ENCODE measurements around the gene INVS.
"Not testable (repeated sequence)": the region's sequence is repeated elsewhere in the genome, so short reads cannot be mapped to it uniquely, and the experiment has no call there.

INVS gene

DNA sequence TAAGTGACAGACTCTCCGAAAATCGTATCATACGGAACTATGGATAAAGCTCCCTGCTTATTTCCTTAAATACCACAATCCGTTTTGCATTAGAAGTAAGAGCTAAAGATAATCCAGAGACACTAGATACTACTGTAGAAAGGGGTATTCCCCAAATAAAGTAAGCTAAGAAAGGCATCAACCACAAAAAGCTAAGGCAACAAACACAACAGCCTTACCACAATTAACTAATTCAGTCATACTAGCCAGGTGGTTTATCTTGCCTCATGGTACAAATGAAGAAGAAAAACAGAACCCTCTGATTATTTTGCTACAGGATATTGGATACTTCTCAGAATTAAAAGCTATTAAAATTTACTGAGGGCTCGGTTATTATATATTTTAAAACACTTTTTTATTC is 14.3 kb upstream of the INVS start:
- DNase-seq (ENCODE audit: low spot score), result peak; percentile 39

DNA sequence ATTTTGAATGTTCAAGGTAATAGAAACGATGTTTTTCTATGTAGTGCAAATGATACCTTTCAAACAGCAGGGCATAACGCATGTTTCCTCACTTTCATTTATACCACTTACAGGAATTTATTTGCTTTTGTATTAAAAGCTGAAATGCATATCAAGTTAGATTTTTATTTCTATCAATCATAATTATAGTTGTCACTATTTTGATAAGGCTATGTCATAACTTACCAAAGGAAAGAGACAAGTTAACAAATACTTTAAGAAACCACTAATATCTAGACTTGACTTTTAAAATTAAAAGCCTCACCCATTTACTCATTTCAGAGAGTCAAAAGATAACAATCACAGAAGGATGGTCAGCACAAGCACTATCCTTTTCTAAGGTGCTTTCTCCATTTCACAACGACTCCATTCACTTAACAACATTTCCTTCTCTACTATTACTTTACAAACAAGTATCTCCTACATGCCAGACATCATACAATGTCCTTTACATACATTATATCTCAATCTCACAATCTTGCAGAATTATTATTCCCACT is 12.9 kb upstream of the INVS start:
- no peak for DNase-seq (ENCODE audit: low spot score)

DNA sequence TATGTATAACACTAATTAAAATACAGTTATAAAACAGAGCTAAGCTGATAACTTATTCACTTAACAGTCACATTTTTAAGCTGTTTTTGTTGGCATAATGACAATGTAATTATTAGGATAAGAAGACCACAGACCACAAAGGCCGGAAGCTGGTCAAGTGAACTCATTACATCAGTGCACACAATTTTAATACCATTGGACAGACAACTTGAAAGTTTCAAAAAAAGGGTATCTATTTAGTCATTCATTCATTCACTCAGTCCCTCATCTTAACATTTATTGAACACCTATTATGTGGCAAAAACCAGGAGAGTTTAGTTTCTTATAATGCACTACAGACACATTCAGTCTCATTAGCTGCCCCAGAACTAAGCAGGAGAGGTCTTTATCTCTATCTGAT is 11.8 kb upstream of the INVS start:
- DNase-seq (ENCODE audit: low spot score), result peak; percentile 33

DNA sequence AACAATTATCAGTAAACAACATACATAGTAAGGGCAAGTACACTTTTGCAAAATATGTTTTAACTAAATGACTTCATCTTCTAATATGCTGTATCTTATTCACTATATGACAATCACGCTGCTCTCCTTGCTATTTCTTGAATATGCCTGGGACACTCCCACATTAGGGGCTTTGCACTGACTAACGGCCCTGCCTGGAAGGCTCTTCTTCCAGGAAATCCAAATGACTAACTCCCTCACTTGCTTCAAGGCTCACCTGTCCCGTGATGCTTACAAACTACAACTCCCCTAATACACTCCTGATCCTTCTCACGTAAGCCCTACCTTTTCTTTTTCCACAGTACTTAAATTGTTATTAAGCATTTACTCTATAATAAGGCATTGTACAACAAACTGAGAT is 10.8 kb upstream of the INVS start:
- peak; percentile 58 for DNase-seq (ENCODE audit: low spot score)

DNA sequence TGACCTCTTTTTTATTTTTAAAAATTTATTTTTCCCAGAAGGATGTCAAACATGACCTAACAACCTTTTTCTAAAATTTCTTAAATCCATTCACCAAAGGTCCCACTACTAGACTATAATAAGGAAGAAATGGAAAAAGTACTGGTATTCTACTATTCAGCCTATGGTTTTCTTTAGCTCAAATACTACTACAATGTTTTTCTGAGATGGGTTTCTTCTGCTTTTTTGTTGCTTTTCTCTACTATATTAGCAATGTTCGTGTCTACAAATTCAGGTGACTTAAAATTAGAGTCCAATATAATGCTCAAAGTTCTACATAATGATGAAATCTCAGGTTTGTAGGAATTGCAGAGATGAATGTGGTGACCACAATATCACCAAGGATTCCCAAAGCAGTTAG is 8.2 kb upstream of the INVS start:
- no peak for DNase-seq (ENCODE audit: low spot score)

DNA sequence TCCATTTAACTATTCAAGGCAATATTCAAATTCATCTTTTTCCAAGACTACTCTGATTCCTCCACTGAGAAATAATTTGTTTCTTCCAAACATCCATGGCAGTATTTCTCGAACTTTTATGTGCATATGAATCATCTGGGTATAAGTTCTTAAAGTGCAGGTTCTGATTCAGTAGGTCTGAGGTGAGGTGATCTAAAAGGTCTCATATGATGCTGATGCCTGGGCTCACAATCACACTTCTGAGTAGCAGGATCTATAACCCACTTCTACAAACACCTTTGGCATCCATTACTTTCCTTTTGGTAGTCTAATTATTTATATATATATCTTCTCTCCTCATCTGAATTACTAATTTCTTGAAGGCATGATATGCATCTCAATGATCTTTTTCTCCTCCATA is 7.4 kb upstream of the INVS start:
- no peak for DNase-seq (ENCODE audit: low spot score)

DNA sequence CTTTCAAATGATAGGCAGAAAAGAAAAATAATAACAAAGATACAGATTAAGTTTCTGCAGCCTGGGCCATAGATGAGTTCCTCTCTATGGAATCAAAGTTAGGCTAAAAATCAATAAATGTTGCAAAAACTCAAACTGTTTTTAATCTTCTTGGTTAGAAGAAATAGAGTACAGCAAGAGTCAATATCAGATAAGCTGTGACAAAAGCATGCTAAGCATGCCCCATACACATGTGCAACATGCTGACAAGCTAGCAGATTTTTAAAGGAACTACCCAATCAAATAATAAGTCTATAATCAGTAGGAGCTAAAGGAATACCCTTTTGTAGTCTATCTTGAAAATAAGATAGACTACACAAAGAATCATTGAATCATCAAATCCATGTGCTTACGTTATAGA is 7.0 kb upstream of the INVS start:
- no peak for DNase-seq (ENCODE audit: low spot score)

DNA sequence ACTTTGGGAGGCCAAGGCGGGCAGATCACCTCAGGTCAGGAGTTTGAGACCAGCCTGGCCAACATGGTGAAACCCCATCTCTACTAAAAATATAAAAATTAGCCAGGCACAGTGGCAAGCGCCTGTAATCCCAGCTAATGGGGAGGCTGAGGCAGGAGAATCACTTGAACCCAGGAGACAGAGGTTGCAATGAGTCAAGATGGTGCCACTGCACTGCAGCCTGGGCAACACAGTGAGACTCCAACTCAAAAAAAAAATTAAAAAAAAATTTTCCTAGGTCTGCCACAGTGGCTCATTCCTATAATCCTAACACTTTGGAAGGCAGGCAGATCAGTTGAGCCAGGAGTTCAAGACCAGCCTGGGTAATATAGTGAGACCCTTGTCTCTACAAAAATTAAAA is 4.6 kb upstream of the INVS start:
- not testable (repeated sequence) for DNase-seq (ENCODE audit: low spot score)

DNA sequence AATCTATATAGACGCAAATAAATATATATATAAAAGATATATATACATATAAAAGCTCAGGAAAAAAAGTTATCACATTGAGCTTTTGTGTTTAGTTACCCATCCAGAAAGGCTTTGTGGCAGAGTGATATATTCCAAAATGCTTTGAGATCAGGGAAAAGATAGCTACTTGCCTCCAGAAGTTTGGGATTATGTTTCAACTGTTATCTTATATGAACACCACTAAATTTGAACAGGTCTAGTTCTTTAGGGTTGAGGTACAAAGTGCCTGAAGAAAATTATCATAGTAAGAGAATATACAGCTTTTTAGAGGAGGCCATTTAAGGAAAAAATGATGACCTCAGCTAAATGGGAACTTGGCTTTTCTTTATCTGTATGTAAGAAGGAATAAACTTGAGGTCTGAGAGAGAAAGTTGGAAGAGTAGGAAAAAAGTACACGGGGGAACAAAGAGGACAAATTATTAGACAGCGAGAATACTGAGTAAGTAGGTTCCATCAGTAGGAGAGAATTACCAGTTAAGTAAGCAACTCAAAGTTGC is 2.6 kb upstream of the INVS start:
- no peak for DNase-seq (ENCODE audit: low spot score)

DNA sequence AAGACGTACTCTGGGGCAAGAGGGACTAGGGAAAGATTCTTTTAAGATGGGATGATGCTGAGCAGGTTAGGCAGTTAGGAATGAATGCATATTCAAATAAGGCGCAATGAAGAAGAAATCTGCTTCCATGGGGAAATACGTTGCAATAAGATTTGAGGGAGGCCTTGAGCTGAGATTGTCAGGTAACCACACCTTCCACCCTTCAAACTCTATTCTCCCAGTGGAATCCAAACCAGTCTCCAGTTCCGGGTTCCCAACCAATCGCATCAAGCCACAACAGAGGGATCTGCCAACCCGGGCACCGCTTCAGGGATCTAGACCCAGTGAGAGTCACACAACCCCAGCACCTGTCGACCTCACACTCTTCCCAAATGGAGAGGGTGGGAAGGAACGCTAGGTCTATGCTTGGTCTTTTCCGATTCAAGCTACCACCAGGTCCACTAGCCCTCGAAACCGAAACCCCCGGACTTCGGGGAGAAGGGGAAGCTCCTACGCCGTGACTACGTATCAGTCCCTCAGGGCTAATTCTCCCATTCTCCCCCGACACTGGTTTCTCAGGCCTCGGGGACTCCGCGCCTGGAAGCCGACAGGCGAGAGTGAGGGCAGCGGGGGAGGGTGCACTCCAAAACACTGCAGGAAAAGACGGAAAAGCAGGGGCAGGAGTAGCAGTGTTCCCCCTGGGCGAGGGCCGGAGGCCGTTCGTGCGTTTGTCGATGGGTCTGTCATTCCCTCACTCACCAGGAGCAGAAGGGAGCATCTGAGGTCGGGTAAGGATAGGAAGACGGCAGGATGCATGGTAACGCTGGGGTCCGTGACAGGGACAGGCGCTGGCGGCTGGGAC is 777 bp upstream of the INVS start:
- peak; percentile 19 for DNase-seq (ENCODE audit: low spot score)

DNA sequence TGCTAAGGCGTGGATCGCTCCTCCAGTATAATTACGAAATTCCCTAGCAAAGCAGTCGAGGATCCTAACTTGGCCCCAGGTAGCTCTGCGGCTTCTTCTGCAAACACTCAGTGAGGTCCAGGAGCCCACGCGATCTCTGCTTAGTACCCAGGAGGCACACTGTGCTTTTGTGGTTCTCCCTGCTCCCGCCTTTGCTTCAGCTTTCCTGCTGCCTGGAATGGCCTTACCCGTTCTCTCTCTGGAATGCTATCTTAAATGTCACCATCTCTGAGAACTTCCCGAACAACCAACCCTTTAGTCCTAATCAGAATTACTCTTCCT is 639 bp downstream of the INVS start:
- no peak for DNase-seq (ENCODE audit: low spot score)

DNA sequence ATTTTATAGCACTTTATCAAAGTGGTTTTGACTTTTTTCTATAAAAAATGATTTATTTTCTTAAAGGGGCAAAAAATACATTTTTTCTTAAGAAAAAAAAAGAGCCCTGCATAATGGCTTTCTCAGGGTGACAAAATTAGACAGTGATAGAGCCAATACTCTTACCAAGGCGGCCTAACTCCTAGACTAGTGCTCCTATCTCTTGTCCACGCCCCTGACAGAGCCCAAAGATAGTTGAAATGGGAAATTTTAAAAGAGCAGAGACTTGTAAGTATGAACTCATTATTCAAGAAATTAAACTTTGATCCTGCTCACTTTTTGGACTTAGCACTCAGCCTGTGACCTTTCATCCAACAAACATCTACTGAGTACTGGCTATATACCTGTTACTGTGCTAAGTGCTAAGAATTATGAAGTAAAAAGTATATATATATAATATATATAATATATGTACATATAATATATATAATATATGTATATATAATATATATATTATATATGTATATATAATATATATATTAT is 1.2 kb downstream of the INVS start:
- no peak for DNase-seq (ENCODE audit: low spot score)

DNA sequence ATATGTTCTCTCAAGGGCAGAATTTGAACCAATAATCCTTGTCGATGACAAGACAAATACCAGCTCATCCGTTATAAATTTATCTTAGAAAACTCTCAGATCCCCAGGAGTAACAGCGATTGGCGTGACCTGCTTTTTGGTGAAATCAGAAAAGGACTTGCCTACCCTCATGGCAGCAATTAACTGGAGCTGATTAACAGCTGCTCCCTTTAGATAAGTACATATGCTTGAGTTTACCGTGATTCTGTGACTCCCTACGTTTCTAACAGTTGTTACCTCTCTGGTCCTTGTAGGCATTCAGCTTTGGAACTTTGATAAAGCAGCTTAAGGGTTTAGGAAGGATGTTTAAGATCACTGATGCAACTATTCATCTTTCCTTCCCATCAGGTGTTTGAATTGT is 2.6 kb downstream of the INVS start:
- no peak for DNase-seq (ENCODE audit: low spot score)

DNA sequence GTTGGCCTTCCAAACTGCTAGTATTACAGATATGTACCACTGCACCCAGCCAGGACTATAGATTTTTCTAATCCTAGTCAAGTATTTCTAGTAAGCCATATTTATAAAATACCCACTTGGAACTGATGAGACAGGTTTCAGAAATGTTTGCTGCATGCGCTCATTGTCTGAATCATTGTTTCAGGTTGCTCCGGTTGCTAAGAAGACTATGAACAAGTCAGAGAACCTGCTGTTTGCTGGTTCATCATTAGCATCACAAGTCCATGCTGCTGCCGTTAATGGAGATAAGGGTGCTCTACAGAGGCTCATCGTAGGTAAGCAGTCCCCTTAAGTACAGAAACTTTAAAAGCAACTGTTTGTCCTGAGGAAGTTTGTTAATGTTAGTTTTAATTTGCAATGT is 5.3 kb downstream of the INVS start:
- no peak for DNase-seq (ENCODE audit: low spot score)

DNA sequence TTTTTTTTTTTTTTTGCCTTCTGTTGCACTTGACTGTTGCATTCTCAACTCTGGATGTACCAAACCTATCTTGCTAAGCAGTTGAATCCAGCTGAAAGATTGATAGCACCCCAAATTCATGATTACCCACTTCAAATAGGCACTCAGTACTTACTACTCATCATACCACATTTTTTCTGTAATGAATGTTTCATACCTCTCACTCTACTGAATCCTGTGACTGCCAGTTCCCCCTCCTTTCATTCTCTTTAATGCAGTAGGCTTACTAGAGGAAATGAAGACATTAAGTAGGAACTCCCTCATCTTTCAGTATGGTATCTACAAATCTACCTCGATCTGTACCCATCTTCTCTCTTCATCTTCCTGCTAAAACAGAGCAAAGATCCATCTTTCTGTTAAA is 6.8 kb downstream of the INVS start:
- DNase-seq (ENCODE audit: low spot score), result no peak

DNA sequence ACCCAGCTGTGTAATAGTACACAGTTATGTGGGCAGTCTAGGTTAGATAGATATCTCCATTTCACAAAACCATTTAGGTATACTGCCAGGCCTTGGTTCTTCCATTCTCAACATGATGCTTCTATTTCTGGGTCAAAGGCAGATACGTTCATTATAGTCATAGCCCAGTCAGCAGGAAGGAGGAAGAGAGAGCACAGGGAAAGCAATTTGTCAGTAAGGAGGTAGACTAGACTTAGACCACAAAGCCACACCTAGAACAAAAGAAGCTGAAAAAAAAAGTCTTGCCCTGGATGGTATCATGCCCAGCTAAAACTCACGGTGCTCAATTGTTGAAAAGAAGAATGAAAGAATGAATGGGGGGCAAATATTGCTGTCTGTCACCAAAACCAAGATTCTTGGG is 7.6 kb downstream of the INVS start:
- DNase-seq (ENCODE audit: low spot score), result no peak

DNA sequence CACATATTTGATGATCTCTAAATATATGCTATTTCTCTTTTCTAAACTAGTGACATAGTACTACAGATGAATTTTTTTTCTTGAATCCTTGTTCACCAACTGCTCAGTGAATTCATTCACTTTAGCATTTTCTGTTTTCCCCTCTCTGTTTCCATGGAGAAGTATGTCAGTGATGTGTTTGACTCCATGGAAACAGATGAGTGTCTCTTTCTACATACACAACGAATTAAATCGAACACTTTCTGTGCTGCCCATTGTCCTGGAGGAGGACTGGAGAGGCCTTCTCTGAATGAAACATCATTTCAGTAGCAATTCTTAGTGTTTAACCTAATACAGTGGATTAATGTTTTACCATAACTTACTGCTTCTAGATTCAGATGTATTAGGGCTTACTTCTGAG is 9.5 kb downstream of the INVS start:
- DNase-seq (ENCODE audit: low spot score), result no peak

DNA sequence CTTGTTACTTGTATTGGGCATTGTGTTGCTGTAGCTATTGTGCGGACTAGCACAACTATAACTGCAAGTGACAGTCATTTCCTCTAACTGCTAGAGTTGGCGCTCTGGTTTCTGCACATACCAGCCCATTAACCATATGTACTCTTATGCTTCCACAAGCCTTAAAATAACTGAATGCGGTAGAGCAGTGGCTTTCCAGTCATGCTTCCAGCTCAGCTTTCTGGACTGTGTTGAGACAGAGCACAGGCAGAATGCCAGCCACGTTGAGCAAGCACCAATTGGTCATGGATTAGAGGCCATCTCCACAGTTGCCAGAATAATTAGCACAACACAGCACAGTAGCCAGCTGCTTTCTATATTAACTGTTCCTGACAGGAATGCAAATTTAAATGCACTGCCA is 12.2 kb downstream of the INVS start:
- no peak for DNase-seq (ENCODE audit: low spot score)

DNA sequence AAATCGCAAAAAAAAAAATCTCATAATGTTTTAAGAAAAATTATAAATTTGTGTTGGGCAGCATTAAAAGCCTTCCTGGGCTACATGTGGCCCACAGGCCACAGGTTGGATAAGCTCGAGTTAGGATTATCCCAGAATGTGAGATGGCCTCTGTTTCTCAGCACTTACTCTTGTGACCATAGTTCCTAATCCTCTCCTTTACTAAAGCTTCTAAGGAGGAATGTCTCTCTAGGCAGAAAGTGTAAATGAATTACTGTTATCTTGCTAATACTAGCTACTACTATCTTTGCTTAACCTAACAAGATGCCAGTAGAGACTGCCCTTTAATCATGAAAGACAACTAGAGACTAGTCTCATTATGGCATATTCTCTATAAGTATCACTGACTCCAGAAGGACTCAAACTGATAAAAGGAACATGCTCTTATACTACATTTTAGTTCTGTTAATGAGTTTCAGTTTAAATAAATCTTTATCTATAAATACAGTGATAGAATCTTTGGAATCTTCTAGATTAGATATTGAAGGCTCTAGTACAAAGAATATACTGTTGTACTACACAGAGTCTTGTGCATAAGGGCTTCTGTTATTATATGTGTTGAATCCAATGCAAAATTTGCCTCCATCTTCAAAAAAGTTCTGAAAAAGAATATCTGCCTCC is 13.8 kb downstream of the INVS start:
- DNase-seq (ENCODE audit: low spot score), result no peak

DNA sequence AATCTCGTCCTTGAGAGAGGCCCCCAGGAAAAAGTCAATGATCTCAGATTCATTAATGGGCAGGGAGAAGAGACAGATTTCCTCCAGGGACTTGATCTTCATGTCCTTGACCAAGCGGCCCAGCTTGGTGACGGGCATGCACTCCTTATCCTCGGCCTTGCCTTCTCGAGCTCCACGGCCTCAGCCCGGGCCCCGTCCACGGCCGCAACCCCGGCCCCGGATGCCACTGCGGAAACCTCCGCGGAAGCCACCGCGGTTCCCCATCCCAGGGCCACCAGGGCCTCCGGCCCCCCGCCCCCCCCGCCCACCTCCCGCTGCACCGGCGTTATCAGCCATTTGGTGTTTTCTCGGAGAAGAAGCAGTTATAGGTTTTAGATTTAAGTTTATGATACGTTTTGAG is 18.3 kb downstream of the INVS start:
- no peak for DNase-seq (ENCODE audit: low spot score)

DNA sequence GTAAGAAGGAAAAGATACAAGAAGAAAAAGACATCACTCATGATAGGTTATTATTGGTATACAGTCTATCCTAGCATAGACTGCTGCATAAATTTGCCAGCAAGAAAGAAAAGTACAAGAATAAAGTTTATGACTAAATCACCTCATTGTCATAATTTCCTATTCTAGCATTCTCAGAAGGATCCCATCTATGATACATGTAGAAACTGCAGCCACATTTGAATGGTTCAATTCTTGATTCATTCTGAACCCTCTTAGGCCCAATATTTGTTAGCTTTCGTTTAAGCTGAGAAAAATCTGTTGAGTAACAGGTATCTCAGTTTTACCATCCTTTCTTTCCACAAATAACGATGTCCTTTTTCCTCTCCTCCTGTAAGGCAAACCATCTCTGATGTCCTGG is 21.2 kb downstream of the INVS start:
- DNase-seq (ENCODE audit: low spot score), result no peak

DNA sequence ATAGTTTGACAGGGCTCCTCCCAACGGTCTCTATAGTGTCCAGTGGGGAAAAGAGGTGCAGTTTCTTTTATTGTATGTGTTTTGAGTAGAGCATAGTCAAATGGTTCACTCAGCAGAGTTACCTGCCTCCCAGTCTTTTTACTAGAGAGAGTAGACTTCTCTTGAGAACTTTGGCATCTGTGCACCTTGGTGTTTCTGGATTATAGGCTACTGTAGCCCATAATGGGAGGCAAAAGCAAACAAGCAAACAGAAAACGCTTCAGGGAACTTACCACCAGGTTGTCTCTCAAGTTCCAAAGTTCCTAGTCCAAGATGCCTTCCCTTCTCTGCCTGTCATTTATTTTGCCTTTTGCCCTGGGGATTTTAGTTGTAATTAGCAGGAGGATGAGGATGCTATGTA is 26.2 kb downstream of the INVS start:
- no peak for DNase-seq (ENCODE audit: low spot score)

DNA sequence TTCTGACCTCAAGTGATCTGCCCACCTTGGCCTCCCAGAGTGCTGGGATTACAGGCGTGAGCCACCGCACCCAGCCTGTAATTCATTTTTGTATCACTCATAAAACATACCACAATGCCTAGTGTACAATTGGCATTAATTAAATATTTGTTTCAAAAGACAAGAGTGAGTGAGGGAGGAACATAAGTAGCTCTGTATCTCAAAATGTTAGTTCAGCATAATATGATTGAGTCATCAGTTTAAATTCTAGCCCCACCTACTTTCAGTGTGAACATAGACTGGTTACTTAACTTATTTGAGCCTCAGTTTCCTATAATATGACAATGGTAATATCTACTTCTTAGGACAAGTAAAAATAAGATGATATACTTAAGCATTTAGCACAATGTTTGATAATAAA is 26.9 kb downstream of the INVS start:
- no peak for DNase-seq (ENCODE audit: low spot score)

All from CD4-positive, alpha-beta T cell treated with Interleukin-15 for 4 hours (primary cell).